Epithelial cell of esophagus (primary cell): ENCODE results near the gene LBX2.
"Not testable (repeated sequence)": the region's sequence is repeated elsewhere in the genome, so short reads cannot be mapped to it uniquely, and the experiment has no call there.

Experiments
- DNase-seq: peaks from one replicate; pipeline ENCODE4 v3.0.0; 2010; ENCODE audit warnings: low read depth
- H3K4me3 ChIP-seq: 2 replicates; pipeline ENCODE4 v1.5.1; 2011; ENCODE audit warnings: mild to moderate bottlenecking, low read length, control low read depth
- TF ChIP-seq, protein P1 (sequence below): IDR thresholded peaks from 2 replicates; pipeline ENCODE4 v1.5.1; 2011; ENCODE audit warnings: low read depth, mild to moderate bottlenecking, low read length, control low read depth, inconsistent platforms; ENCODE audit not compliant: insufficient read depth; ENCODE audit errors: missing control alignments

LBX2 gene

DNA sequence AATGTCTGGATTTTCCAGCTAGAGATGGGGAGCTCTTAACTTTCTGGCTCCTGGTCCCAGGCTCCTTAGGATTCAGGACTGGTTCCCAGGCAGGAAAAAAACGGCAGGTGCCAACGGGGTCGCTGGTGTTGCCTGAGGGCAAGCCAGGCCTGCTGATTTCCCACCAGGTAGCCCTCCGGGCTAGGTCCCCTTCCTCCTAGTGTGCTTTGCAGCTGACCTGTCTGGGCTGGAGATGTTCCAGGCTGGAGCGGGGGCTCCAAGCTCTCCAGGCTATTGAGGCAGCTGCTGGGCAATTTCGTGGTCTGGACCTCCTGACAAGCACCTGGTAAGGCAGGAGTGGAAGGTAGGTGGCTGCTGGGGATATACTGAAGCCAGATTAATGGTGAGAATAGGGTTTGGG lies 24.9 kb downstream of the LBX2 start:
- TF ChIP-seq, protein P1, sequence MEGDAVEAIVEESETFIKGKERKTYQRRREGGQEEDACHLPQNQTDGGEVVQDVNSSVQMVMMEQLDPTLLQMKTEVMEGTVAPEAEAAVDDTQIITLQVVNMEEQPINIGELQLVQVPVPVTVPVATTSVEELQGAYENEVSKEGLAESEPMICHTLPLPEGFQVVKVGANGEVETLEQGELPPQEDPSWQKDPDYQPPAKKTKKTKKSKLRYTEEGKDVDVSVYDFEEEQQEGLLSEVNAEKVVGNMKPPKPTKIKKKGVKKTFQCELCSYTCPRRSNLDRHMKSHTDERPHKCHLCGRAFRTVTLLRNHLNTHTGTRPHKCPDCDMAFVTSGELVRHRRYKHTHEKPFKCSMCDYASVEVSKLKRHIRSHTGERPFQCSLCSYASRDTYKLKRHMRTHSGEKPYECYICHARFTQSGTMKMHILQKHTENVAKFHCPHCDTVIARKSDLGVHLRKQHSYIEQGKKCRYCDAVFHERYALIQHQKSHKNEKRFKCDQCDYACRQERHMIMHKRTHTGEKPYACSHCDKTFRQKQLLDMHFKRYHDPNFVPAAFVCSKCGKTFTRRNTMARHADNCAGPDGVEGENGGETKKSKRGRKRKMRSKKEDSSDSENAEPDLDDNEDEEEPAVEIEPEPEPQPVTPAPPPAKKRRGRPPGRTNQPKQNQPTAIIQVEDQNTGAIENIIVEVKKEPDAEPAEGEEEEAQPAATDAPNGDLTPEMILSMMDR: no peak
- DNase-seq: no peak
- no peak overlapping the region for H3K4me3 ChIP-seq

DNA sequence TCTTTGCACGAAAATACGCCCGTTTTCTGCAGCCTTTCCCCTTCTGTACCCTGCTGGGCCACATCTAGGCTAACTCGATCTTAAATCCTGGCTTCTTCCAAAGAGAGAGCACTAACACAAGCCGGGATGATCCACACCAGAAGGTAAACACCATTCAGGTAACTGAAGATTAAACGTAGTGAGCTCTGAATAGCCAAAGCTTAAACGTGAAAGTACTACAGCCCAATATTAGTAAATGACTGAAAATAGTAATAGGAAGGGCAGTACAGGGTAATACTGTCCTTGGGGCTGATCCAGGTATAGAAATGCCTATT lies 26.5 kb downstream of the LBX2 start:
- TF ChIP-seq, protein P1: no peak
- DNase-seq: no peak
- H3K4me3 ChIP-seq: peak overlapping the region; percentile 75

DNA sequence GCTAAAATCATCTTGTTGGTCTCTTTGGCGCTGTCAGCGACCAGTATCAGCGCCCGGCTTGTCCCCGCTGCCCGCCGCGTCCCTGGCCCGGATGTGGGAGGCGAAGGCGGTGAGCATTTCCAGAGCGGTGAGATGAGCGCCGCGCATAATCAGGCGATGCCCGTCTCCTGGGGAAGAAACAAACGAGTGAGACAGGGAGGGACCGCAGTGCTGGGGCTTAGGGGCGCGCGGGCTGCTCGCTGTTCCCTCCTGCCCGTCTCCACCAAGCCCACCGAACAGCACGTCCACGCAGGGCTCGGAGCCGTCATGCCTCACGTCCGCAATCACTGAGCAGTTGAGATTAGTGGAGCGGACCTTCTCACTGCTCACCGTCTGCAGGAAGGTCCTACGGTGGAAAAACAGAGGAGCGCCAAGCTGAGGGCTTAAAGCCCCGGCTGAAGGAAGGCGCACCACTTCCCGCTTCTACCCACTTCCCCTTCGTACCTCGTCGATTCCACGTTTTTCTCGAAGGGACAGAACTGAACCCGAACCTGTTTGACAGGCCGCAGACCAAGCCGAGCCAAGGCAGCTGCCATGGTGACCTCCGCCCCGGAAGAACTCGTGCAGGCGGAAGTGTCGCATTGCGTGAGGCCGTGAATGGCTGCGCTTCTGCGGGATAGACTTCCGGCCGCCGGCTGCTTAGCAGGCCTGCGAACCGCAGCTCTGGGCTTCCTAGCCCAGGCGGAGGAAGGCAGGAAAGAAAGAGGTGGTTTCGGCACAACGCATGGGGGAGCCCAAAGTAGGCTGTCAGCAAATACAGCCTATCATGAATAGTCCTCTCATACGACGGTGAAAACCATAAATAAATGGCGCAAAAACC lies 27.1 kb downstream of the LBX2 start, which contains the start of gene MRPL53:
TSS of gene MRPL53 (minus strand) at position 595 of the 859 bp plus-strand sequence. CDS start at position 575, 20 bp downstream.
- peak within 1 kb of the TSS; percentile 75 for H3K4me3 ChIP-seq
- TF ChIP-seq, protein P1: no peak
- DNase-seq: peak; percentile 95

DNA sequence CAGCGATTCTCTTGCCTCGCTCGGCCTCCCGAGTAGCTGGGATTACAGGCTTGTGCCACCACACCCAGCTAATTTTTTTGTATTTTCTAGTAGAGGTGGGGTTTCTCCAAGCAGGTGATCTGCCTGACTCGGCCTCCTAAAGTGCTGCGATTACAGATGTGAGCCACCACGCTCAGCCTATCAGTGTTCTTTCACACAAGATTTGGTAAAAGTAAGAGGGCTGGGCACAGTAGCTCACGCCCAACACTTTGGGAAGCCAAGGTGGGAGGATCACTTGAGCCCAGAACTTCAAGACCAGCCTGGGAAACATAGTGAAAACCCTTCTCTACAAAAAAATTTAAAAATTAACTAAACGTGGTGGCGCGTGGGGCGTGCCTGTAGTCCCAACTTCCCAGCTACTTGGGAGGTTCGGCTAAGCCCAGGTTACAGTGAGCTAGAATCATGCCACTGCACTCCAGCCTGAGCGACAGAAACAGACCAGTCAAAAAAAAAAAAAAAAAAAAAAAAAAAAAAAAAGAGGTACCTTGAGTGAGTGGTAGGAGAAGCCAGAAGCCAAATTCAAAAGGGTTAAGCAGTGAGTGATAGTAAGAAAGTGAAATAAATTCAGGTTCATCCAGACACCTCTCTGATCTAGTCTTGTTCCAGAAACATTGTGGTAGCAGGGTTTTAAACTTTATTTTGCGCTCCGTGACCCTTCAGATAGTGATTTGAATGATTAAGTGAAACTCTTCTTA lies 27.9 kb downstream of the LBX2 start:
- TF ChIP-seq, protein P1: no peak
- peak overlapping the region; percentile 75 for H3K4me3 ChIP-seq
- DNase-seq: no peak

DNA sequence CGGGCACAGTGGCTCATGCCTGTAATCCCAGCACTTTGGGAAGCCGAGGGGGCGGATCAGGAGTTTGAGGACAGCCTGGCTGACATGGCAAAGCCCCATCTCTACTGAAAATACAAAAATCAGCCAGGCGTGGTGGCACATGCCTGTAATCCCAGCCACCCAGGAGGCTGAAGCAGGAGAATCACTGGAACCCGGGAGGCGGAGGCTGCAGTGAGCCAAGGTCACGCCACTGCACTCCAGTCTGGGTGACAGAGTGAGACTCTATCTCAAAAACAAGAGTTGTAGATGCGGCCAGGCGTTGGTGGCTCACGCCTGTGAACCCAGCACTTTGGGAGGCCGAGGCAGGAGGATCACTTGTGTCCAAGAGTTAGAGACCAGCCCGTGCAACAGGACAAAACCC lies 28.7 kb downstream of the LBX2 start:
- not testable (repeated sequence) for H3K4me3 ChIP-seq, DNase-seq

DNA sequence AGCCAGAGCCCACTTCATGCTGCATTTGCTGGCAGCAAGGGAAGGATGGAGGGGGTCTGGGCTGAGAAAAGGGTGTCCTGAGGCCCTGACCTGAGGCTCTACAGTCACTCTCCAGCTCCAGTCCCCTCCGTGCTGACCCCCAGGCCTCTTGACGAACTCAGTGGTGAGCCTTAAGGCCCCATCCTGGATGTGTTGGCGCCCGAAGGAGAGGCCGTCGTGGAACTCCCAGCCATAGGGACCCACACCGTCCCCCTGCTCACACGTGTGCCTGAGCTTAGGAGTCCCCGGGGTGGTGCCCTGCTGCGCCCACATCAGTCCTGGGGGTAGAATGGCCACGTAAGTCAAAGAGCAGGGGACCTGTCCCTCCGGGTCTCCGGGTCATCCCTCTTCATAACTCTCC lies 35.0 kb downstream of the LBX2 start:
- TF ChIP-seq, protein P1: no peak
- no peak for DNase-seq
- peak overlapping the region; percentile 72 for H3K4me3 ChIP-seq

DNA sequence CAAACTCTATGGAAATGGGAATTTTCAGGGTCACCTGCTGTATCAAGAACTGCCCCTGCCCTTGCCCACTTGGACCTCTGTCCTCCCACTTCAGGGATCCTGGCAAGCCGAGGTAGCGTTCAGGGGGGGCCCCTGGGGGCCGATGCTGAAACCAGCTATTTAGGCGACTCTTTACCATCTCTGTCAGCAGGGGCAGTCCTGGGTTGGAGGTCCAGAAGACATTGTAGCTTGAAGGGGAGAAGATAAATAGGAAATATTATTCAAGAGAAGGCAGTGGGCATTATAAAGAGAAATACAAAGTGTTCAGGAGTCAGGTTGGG lies 36.7 kb downstream of the LBX2 start:
- H3K4me3 ChIP-seq: no peak overlapping the region
- TF ChIP-seq, protein P1: no peak
- DNase-seq: no peak
